Naive B cell (primary cell): Measurements from ENCODE around the gene TMED5. TPM values are rescaled to one million over a fixed set of nuclear protein-coding genes. Genes with fewer than 3 reads are reported as not detected.

Experiments used
- ATAC-seq, 2 donors: fragments of 150-1000 bp; cut with Tn5 transposase; 2 replicates each; pipeline ENCODE4 v1.10.0; 2021; ENCODE audit warnings: low read depth in 2 of 2, mild to moderate bottlenecking in 2 of 2, moderate library complexity in 2 of 2
- DNase-seq: peaks from one replicate; pipeline ENCODE4 v3.0.0; 2022
- H3K27ac Mint-ChIP-seq, 6 donors: one replicate each; pipeline ENCODE4 v1.8.0; 2020 to 2022; ENCODE audit warnings: mild to moderate bottlenecking in 6 of 6, mixed read lengths in 6 of 6, moderate library complexity in 5 of 6, inconsistent platforms in 2 of 6
- H3K27me3 Mint-ChIP-seq, 3 donors: one replicate each; pipeline ENCODE4 v1.8.0; 2021 to 2022; ENCODE audit warnings: mixed read lengths in 3 of 3, mild to moderate bottlenecking in 1 of 3
- H3K36me3 Mint-ChIP-seq, 2 donors: one replicate each; pipeline ENCODE4 v1.8.0; 2020 to 2022; ENCODE audit warnings: mixed read lengths in 2 of 2, inconsistent platforms in 1 of 2, mild to moderate bottlenecking in 1 of 2
- H3K4me1 Mint-ChIP-seq, 3 donors: one replicate each; pipeline ENCODE4 v1.8.0; 2020 to 2022; ENCODE audit warnings: mixed read lengths in 3 of 3, inconsistent platforms in 1 of 3, mild to moderate bottlenecking in 1 of 3, moderate library complexity in 1 of 3
- H3K4me3 Mint-ChIP-seq, 8 donors: one replicate each; pipeline ENCODE4 v1.8.0; 2020 to 2022; ENCODE audit warnings: mild to moderate bottlenecking in 8 of 8, mixed read lengths in 8 of 8, moderate library complexity in 8 of 8, inconsistent platforms in 2 of 8
- H3K9me3 Mint-ChIP-seq, 7 donors: one replicate each; pipeline ENCODE4 v1.8.0; 2020 to 2022; ENCODE audit warnings: mixed read lengths in 7 of 7, mild to moderate bottlenecking in 5 of 7, inconsistent platforms in 2 of 7, moderate library complexity in 1 of 7
- polyA plus RNA-seq, 6 donors: library from polyadenylated mRNA; unstranded; fragments of 300-500 nt; fragmentation: Illumina TruSeq; gene quantifications; one replicate each; pipeline ENCODE4 v1.2.3, GENCODE V29; 2021; ENCODE audit warnings: low read depth in 6 of 6

The TMED5 gene
- polyA plus RNA-seq, 6 donors from 2014 or later: 18.1 to 25.9 (median 22.8) TPM

- Mint-ChIP-seq H3K4me3 (no peak overlapping the region), H3K27ac (no peak overlapping the region), H3K9me3 (no peaks in the 10 kb centered on the region), H3K4me1 (no peaks in the 10 kb centered on the region), H3K36me3 (peaks cover 8 to 13% of the 10 kb centered on the region in 2 donors), H3K27me3 (no peaks in the 10 kb centered on the region)
- DNase-seq (no peak), ATAC-seq (no peak)
Observed at GRCh38 chr1:93136445-93136844, 43.8 kb downstream of the TMED5 start.

- H3K4me1 Mint-ChIP-seq: no peaks in the 10 kb centered on the region
- H3K4me3 Mint-ChIP-seq: no peak overlapping the region
- no peaks in the 10 kb centered on the region for H3K9me3 Mint-ChIP-seq
- no peak for DNase-seq
- no peaks in the 10 kb centered on the region for H3K27me3 Mint-ChIP-seq
- H3K36me3 Mint-ChIP-seq: peaks cover 8 to 9% of the 10 kb centered on the region in 2 donors
- no peak overlapping the region for H3K27ac Mint-ChIP-seq
- ATAC-seq: no peak
Observed at GRCh38 chr1:93132638-93133037, 47.6 kb downstream of the TMED5 start.

- Mint-ChIP-seq H3K9me3 (no peaks in the 10 kb centered on the region), H3K36me3 (peaks cover 0 to 10% of the 10 kb centered on the region in 2 donors), H3K4me3 (peak overlapping the region in 1 of 8 donors; percentile 48), H3K27me3 (no peaks in the 10 kb centered on the region), H3K4me1 (peaks cover 0 to 7% (median 2%) of the 10 kb centered on the region in 3 donors), H3K27ac (no peak overlapping the region)
- DNase-seq: no peak
- no peak for ATAC-seq
Observed at GRCh38 chr1:93129507-93130099, 50.6 kb downstream of the TMED5 start.

GRCh38 chr1:93124556-93125355, 55.5 kb downstream of the TMED5 start:
- H3K4me3 Mint-ChIP-seq: no peak overlapping the region

GRCh38 chr1:93123201-93123783, 56.9 kb downstream of the TMED5 start:
- ATAC-seq (no peak), DNase-seq (no peak)
- Mint-ChIP-seq H3K27ac (no peak overlapping the region), H3K9me3 (no peaks in the 10 kb centered on the region), H3K27me3 (no peaks in the 10 kb centered on the region), H3K4me1 (peaks cover 0 to 13% (median 7%) of the 10 kb centered on the region in 3 donors), H3K36me3 (peaks cover 4 to 10% of the 10 kb centered on the region in 2 donors), H3K4me3 (no peak overlapping the region)

More at GRCh38 chr1:93124556-93125355, 55.5 kb downstream of the TMED5 start:
- Mint-ChIP-seq H3K4me1 (peaks cover 0 to 13% (median 7%) of the 10 kb centered on the region in 3 donors), H3K9me3 (no peaks in the 10 kb centered on the region), H3K27me3 (no peaks in the 10 kb centered on the region), H3K27ac (peak overlapping the region in 4 of 6 donors; percentile 16 to 87 (median 48)), H3K36me3 (peaks cover 4 to 10% of the 10 kb centered on the region in 2 donors)
- ATAC-seq (no peak), DNase-seq (no peak)

- Mint-ChIP-seq H3K4me3 (no peak overlapping the region), H3K4me1 (peaks cover 0 to 13% (median 7%) of the 10 kb centered on the region in 3 donors), H3K36me3 (peaks cover 4 to 13% of the 10 kb centered on the region in 2 donors), H3K9me3 (no peaks in the 10 kb centered on the region), H3K27ac (peak overlapping the region in 1 of 6 donors; percentile 54), H3K27me3 (no peaks in the 10 kb centered on the region)
- ATAC-seq: no peak
- no peak for DNase-seq
Observed at GRCh38 chr1:93120614-93121013, 59.6 kb downstream of the TMED5 start.

GRCh38 chr1:93114391-93114790, 65.8 kb downstream of the TMED5 start:
- Mint-ChIP-seq H3K4me3 (no peak overlapping the region), H3K4me1 (peaks cover 11 to 18% (median 16%) of the 10 kb centered on the region in 3 donors), H3K27ac (no peak overlapping the region), H3K27me3 (no peaks in the 10 kb centered on the region), H3K9me3 (no peaks in the 10 kb centered on the region), H3K36me3 (peaks cover 14 to 15% of the 10 kb centered on the region in 2 donors)
- DNase-seq (no peak), ATAC-seq (no peak)

- Mint-ChIP-seq H3K9me3 (peaks cover 0 to 8% (median 5%) of the 10 kb centered on the region in 7 donors), H3K4me1 (peaks cover 12 to 24% (median 17%) of the 10 kb centered on the region in 3 donors), H3K27ac (peak overlapping the region in 3 of 6 donors; percentile 39 to 88 (median 44)), H3K27me3 (no peaks in the 10 kb centered on the region), H3K36me3 (peaks cover 22% of the 10 kb centered on the region in 2 donors), H3K4me3 (no peak overlapping the region)
- no peak for ATAC-seq
- DNase-seq: no peak
Observed at GRCh38 chr1:93113127-93113526, 67.1 kb downstream of the TMED5 start.

GRCh38 chr1:93111561-93111960, 68.7 kb downstream of the TMED5 start:
- no peaks in the 10 kb centered on the region for H3K27me3 Mint-ChIP-seq
- peaks cover 12 to 27% (median 17%) of the 10 kb centered on the region in 3 donors for H3K4me1 Mint-ChIP-seq
- peaks cover 20 to 30% of the 10 kb centered on the region in 2 donors for H3K36me3 Mint-ChIP-seq
- H3K4me3 Mint-ChIP-seq: no peak overlapping the region
- H3K9me3 Mint-ChIP-seq: peaks cover 0 to 21% (median 13%) of the 10 kb centered on the region in 7 donors
- DNase-seq (no peak), ATAC-seq (no peak)
- peak overlapping the region in 3 of 6 donors; percentile 13 to 84 (median 78) for H3K27ac Mint-ChIP-seq

- H3K9me3 Mint-ChIP-seq: peaks cover 0 to 23% (median 14%) of the 10 kb centered on the region in 7 donors
- ATAC-seq (no peak), DNase-seq (no peak)
- no peak overlapping the region for H3K4me3 Mint-ChIP-seq
- peaks cover 19 to 32% of the 10 kb centered on the region in 2 donors for H3K36me3 Mint-ChIP-seq
- no peaks in the 10 kb centered on the region for H3K27me3 Mint-ChIP-seq
- H3K4me1 Mint-ChIP-seq: peaks cover 14 to 27% (median 18%) of the 10 kb centered on the region in 3 donors
- H3K27ac Mint-ChIP-seq: no peak overlapping the region
Observed at GRCh38 chr1:93111065-93111464, 69.1 kb downstream of the TMED5 start.

- Mint-ChIP-seq H3K27me3 (no peaks in the 10 kb centered on the region), H3K4me3 (peak overlapping the region in 1 of 8 donors; percentile 22)
Observed at GRCh38 chr1:93109578-93109977, 70.6 kb downstream of the TMED5 start.

GRCh38 chr1:93108335-93108734, 71.9 kb downstream of the TMED5 start:
- Mint-ChIP-seq H3K27me3 (no peaks in the 10 kb centered on the region), H3K9me3 (peaks cover 0 to 25% (median 16%) of the 10 kb centered on the region in 7 donors), H3K4me1 (peaks cover 27 to 38% (median 30%) of the 10 kb centered on the region in 3 donors), H3K4me3 (peak overlapping the region in 1 of 8 donors; percentile 36), H3K36me3 (peaks cover 25 to 34% of the 10 kb centered on the region in 2 donors), H3K27ac (no peak overlapping the region)
- no peak for DNase-seq
- no peak for ATAC-seq

More at GRCh38 chr1:93109578-93109977, 70.6 kb downstream of the TMED5 start:
- Mint-ChIP-seq H3K4me1 (peaks cover 23 to 33% (median 27%) of the 10 kb centered on the region in 3 donors), H3K36me3 (peaks cover 25 to 35% of the 10 kb centered on the region in 2 donors), H3K9me3 (peaks cover 0 to 25% (median 16%) of the 10 kb centered on the region in 7 donors), H3K27ac (peak overlapping the region in 3 of 6 donors; percentile 49 to 66 (median 52))
- ATAC-seq (no peak), DNase-seq (no peak)

- Mint-ChIP-seq H3K4me1 (peaks cover 31 to 40% (median 33%) of the 10 kb centered on the region in 3 donors), H3K27me3 (no peaks in the 10 kb centered on the region), H3K4me3 (no peak overlapping the region), H3K36me3 (peaks cover 25 to 28% of the 10 kb centered on the region in 2 donors), H3K9me3 (peaks cover 0 to 25% (median 16%) of the 10 kb centered on the region in 7 donors), H3K27ac (peak overlapping the region in 1 of 6 donors; percentile 81)
- no peak for ATAC-seq
- DNase-seq: no peak
Observed at GRCh38 chr1:93107395-93107794, 72.8 kb downstream of the TMED5 start.
